GM18517 (cell line): ENCODE data around the gene KCNA2.

ENCODE experiments used
- ATAC-seq: cut with Tn5 transposase; IDR thresholded peaks from one replicate; pipeline ENCODE4 v1.9.1; 2021; ENCODE audit warnings: mild to moderate bottlenecking, moderate library complexity; ENCODE audit not compliant: unreplicated experiment

Gene KCNA2

GRCh38 chr1:110604586-110605148 lies 1.5 kb downstream of the KCNA2 start:
- ATAC-seq = no peak

- ATAC-seq = no peak
Observed at GRCh38 chr1:110603058-110603457, 3.1 kb downstream of the KCNA2 start.

GRCh38 chr1:110602466-110602865 lies 3.7 kb downstream of the KCNA2 start:
- ATAC-seq = no peak

GRCh38 chr1:110601332-110601731 lies 4.8 kb downstream of the KCNA2 start:
- no peak for ATAC-seq

- ATAC-seq = no peak
Observed at GRCh38 chr1:110600716-110601115, 5.4 kb downstream of the KCNA2 start.

- ATAC-seq = no peak
Observed at GRCh38 chr1:110597966-110598365, 8.2 kb downstream of the KCNA2 start.

GRCh38 chr1:110596312-110596711 lies 9.8 kb downstream of the KCNA2 start:
- no peak for ATAC-seq

GRCh38 chr1:110595353-110595710 lies 10.8 kb downstream of the KCNA2 start:
- no peak for ATAC-seq

- no peak for ATAC-seq
Observed at GRCh38 chr1:110594456-110595352, 11.5 kb downstream of the KCNA2 start.

- no peak for ATAC-seq
Observed at GRCh38 chr1:110593902-110594301, 12.3 kb downstream of the KCNA2 start.

GRCh38 chr1:110591956-110592355 lies 14.2 kb downstream of the KCNA2 start:
- no peak for ATAC-seq

GRCh38 chr1:110588991-110589390 lies 17.2 kb downstream of the KCNA2 start:
- no peak for ATAC-seq

- ATAC-seq = no peak
Observed at GRCh38 chr1:110588486-110588885, 17.7 kb downstream of the KCNA2 start.

GRCh38 chr1:110587906-110588305 lies 18.3 kb downstream of the KCNA2 start:
- no peak for ATAC-seq

GRCh38 chr1:110585481-110585880 lies 20.7 kb downstream of the KCNA2 start:
- ATAC-seq = no peak

- no peak for ATAC-seq
Observed at GRCh38 chr1:110584045-110584444, 22.1 kb downstream of the KCNA2 start.

GRCh38 chr1:110583505-110583904 lies 22.7 kb downstream of the KCNA2 start:
- ATAC-seq = no peak

GRCh38 chr1:110582378-110582777 lies 23.8 kb downstream of the KCNA2 start:
- no peak for ATAC-seq

GRCh38 chr1:110581682-110582145 lies 24.4 kb downstream of the KCNA2 start:
- ATAC-seq = no peak

- ATAC-seq = no peak
Observed at GRCh38 chr1:110580244-110580643, 25.9 kb downstream of the KCNA2 start.

GRCh38 chr1:110579460-110579859 lies 26.7 kb downstream of the KCNA2 start:
- ATAC-seq = no peak

- no peak for ATAC-seq
Observed at GRCh38 chr1:110576441-110576840, 29.7 kb downstream of the KCNA2 start.
